CD4-positive, alpha-beta T cell treated with Interleukin-15 for 4 hours (primary cell): ENCODE data around the gene TMEM139.
"Not testable (repeated sequence)": the region's sequence is repeated elsewhere in the genome, so short reads cannot be mapped to it uniquely, and the experiment has no call there.

Source experiments
- DNase-seq: peaks from one replicate; pipeline ENCODE4 v3.0.0-alpha.2; 2020; ENCODE audit warnings: low spot score

The TMEM139 gene

DNA sequence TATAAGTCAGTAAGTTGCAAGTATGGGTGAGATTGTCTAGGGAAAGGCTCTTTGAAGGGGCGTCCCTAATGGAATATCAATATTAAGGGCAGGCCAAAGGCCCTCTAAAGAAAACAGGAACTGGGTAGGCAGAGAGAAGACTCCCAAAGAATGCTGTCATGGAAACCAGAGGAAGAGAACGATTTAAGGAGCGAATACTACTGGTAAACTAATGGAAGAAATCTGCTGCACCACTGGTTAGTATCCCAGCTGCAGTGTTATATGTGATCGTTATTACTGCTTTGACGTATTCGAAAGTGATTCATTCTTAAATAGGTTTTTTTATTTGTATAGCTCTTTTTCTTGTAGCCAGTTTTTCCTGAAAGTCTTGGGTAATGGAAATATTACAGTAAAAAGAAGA, 4.7 kb downstream of the TMEM139 start:
- DNase-seq: no peak

DNA sequence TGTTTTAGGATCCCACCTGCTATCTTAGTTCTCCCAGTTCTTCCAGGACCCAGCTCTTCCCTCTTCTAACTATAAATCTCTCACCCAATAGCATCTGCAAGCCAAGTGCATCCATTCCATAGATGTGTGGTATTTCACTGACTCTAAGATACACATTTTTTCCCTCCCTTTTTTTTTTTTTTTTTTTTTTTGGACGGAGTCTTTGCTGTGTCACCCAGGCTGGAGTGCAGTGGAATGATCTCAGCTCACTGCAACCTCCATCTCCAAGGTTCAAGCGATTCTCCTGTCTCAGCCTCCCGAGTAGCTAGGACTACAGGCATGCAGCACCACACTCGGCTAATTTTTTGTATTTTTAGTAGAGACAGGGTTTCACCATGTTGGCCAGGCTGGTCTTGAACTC, 5.1 kb downstream of the TMEM139 start:
- not testable (repeated sequence) for DNase-seq

DNA sequence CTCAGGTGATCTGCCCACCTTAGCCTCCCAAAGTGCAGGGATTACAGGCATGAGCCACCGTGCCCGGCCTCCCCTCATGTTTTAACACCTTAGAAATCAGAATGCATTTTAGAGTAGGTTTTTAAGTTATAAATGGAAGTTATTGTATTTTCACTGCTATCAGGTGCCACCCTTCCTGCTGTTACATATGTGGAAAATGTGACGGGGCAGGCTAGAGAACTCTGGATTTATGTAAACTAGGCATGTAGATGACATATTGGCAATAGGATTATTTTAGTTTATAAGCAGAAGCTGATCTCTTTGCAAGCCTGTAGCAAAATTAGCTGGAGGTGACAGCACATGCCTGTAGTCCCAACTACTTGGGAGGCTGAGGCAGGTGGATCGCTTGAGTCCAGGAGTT, 5.5 kb downstream of the TMEM139 start:
- DNase-seq: no peak

DNA sequence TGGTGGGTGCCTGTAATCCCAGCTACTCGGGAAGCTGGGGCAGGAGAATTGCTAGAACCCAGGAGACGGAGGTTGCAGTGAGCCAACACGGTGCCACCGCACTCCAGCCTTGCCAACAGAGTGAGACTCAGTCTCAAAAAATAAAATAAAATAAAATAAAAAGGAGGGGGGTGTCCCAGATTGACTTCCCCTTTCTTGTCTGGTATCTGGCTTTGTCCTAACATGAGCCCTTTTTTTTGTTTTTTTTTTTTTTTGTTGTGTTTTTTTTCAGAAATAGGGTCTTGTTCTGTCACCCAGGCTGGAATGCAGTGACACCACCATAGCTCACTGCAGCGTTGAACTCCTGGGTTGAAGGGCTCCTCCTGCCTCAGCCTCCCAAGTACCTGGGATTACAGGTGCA, 8.1 kb downstream of the TMEM139 start:
- no peak for DNase-seq

DNA sequence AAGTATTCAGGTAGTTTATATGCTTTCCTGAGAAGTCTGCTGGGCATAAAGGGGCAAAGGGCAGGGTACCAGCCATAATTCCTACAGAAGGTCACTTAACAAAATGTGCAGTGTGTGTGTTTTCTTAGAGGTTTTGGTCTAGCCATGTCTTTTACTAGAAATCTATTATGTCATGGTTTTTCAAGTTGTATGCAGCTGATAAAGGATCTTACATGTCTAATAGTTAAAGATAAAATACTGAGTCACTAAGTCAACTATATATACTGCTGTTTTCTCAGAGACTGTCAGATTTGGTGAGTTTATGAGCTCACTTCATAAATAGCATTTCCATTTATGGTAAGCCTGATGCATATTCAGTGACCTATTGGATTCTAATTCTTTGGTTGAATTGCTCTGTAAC, 11.1 kb downstream of the TMEM139 start:
- DNase-seq: peak; percentile 19

DNA sequence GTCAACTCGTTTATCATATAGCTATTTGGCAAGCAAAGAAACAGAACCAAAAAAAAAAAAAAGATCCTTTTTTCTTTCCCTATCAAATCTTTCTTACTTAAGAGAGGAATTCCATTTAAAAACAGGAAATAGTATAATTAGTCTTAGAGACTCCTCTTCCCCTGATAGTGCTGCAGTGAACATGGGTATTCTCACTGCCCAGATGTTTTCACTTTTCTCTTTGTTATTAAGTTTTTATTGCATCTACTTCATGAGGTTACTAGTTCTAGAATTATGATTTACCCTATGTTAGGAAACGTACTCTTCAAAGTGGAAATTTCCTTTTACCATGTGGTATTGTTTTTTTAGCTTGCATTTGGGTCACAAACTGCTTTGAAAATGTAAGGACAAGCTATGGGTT, 11.9 kb downstream of the TMEM139 start:
- no peak for DNase-seq

DNA sequence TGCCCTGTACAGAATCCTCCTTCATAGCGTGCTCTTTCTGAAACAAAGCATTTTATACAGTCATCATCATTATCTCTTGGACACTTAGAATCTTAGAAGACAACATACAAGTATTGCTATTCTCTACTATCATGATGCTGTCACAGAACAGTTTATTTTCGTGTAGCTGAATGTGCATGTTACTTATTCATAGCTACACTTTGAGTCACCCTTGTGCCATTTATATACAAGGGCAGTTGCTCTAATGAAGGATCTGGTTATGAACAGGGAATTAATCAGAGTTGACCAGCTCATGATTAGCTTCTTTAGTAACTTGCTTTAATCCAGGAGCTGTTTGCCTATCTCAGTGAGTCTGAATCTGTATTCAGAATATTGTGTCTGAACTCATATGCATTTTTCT, 14.6 kb downstream of the TMEM139 start:
- DNase-seq: no peak

DNA sequence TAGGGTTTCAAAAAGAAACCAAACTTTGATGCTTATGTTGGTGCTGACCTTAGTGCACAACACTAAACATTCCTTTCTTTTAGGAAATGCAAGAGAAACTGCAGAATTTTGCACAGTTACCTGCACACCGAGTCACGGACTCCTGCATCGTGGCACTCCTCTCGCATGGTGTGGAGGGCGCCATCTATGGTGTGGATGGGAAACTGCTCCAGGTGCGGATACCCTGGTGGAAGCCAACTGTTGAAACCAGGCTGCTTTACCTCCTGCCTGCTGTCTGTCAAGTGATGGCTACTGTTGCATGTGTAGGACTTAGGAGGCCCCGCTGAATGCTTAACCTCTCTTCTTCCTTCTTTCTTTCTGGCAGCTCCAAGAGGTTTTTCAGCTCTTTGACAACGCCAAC, 15.1 kb downstream of the TMEM139 start:
- DNase-seq: peak; percentile 78

DNA sequence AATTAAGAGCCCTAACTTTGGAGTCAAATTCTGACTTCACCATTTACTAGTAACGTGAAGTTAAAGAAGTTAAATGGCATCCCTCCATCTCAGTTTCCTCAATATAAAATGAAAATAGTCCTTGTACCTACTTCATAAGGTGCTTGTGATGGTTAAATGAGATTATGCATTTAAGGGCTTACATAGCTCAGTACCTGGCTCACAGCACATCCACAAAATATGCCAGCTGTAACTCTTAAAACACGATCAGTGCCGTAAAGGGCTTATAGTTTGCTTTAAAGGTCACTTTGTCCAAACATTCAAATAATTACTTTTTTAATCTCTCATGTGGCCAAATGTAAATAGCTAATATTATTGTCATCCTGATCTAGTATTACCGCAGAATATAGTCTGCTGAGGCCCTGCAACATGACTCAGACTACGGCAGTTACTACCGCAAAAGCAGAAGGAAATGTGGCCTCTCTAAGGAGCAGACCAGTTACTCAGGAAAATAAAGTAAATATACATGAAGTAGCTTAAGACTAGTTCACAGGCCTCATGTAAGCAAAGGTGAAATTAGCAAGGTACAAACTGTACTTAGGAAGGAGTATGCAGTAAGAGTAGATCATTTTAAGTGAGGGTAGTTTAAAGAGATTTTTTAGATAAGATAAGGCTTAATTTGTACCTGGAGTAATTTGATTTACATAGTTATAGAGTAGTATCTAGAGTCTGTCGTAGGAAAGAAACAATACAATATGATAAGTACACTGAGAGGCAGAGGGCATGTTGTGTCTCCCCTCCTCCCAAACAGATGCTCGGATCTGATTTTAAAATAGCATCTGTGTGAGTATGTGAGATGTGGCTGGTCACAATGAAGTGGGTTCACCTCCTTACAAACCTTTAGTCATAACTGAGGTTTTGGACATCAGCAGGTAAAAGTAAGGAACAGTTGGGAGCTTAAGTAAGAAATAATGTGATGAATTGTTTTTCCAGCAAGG, 16.5 kb downstream of the TMEM139 start:
- no peak for DNase-seq

DNA sequence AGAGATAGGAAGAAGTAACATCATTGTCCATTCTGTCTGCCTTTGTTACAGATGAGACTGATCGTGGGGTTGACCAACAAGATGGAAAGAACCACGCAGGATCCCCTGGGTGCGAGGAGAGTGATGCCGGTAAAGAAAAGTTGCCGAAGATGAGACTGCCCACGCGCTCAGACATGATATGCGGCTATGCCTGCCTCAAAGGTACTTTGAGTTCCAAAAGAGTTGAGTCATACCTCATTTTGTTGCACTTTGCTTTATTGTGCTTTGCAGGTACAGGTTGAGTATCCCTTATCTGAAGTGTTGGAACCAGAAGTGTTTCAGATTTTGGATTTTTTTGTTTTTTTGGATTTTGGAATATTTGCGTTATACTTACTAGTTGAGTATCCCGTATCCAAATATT, 19.0 kb downstream of the TMEM139 start:
- no peak for DNase-seq

DNA sequence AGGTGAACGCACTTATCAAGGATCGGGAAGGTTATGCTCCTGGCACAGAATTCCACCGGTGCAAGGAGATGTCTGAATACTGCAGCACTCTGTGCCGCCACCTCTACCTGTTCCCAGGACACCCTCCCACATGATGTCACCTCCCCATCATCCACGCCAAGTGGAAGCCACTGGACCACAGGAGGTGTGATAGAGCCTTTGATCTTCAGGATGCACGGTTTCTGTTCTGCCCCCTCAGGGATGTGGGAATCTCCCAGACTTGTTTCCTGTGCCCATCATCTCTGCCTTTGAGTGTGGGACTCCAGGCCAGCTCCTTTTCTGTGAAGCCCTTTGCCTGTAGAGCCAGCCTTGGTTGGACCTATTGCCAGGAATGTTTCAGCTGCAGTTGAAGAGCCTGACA, 20.2 kb downstream of the TMEM139 start:
- DNase-seq: no peak

DNA sequence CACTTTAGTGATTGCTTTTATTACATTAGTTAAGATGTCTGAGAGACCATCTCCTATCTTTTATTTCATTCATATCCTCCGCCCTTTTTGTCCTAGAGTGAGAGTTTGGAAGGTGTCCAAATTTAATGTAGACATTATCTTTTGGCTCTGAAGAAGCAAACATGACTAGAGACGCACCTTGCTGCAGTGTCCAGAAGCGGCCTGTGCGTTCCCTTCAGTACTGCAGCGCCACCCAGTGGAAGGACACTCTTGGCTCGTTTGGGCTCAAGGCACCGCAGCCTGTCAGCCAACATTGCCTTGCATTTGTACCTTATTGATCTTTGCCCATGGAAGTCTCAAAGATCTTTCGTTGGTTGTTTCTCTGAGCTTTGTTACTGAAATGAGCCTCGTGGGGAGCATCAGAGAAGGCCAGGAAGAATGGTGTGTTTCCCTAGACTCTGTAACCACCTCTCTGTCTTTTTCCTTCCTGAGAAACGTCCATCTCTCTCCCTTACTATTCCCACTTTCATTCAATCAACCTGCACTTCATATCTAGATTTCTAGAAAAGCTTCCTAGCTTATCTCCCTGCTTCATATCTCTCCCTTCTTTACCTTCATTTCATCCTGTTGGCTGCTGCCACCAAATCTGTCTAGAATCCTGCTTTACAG, 20.8 kb downstream of the TMEM139 start:
- peak; percentile 72 for DNase-seq

DNA sequence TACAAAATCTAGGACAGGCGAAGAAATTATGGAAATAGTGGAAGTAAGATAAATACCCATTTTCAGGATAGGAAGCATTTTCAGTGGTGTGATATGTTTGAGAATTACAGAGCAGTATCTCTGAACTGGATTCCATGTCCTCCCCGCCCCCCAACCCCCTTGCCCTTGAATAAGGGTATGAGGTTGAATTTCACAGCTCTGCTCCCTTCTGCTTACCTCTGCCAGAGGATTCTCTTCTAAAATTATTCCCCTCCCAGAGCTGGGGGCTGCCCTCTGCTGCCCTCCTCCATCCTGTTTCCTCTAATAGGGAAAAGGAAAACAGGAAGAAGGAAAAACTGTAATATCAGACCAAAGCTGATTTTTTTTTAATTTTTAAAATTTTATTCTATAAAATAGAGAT, 23.9 kb downstream of the TMEM139 start:
- DNase-seq: no peak

DNA sequence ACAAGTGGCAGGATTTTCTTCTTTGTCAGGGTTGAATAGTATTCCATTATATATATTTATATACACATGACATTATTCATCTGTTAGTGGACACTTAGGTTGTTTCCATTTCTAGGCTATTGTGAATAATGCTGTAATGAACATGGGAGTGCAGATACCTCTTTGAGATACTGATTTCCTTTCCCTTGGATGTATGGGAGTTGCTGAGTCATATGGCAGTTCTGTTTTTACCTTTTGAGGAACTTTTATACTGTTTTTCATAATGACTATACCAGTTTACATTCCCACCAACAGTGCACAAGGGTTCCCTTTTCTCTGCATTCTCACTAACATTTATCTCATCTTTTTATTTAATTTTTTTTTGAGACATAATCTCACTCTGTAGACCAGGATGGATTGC, 29.4 kb downstream of the TMEM139 start:
- no peak for DNase-seq

DNA sequence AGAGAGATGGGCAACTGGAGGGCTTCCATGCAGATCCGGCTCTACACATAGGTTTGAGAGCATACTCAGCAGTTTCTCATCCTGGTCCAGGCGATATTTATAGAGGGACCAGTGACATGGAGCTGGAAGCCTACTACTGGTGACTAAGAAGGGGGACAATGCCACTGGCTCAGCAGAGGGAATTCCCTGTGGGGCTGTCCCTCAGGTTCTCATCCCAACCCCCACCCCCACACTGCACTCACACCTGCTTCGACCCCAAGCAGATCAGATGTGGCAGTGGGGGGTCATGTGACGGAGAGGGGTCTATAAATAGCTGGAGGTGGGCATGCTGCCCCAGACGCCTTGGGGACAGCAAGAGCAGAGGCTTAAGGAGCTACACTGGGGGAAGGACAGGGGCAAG, 31.0 kb downstream of the TMEM139 start, which contains the start of gene CLCN1:
TSS of gene CLCN1 (plus strand) at position 336 of the 400 bp plus-strand sequence. CDS start 102 bp downstream, outside the sequence.
- no peak for DNase-seq

DNA sequence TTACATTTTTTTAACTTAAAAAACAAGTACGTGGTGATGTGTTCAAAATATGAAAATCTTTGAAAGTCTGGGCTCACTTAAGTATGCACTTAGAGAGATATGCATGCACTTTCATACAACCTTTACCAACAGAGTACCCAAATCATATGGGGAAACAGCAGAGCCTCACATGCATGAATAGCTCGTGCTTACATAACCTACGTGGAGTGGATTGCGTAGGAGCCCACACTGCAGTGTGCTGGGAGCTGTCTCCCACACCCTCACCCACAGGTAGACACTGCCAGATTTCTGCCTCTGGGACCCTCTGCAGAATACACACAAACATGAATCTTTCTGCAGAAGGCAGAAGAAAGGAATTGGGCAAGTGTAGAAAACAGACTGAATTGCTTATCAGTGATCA, 31.7 kb downstream of the TMEM139 start:
- no peak for DNase-seq

DNA sequence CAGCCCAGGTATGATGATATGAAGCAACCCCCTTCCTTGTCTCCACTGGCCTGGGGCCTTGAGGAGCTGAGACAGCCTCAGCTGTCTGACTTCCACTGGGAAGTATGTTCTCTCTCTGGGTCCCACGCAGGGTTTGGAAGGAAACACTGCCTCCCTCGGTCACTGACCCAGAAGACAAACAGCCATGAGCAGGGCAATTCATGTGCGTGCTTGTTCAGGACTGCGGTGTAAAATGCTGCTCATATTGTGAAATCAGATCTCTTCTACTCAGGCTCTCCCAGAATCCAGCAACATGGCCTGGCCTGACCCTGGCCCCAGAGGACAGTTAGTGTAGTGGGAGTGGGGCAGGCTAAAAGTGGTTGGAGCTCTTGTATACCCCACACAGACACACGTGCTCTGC, 33.9 kb downstream of the TMEM139 start:
- DNase-seq: no peak

DNA sequence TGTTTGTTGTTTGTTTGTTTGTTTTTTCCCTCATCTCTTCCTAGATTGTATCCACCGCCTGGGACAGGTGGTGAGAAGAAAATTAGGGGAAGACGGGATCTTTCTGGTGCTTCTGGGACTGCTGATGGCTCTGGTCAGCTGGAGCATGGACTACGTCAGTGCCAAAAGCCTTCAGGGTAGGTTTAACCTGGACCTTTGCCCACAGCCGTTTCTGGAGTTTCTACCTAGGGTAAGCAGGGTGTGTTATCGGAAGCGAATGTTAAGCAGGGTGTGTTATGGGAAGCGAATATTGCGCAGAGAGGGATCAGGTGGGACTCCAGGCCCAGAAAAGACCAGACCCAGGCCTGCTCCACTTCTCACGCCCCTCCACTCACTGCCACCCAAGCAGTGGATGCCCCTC, 35.9 kb downstream of the TMEM139 start:
- no peak for DNase-seq

DNA sequence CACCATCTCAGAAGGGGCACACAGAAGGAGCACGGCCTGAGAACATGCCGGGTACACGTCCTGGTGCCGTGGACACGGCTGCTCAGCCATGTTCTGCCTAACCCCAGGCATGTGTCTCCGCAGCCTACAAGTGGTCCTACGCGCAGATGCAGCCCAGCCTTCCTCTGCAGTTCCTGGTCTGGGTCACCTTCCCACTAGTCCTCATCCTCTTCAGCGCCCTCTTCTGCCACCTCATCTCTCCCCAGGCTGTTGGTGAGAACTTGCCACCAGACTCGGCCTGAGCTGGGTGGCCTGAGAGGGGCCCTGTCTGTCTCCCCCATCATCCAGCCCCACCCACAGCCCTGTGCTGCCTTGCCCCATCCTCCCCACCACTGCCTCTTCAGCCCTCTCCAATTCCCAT, 36.5 kb downstream of the TMEM139 start:
- no peak for DNase-seq

DNA sequence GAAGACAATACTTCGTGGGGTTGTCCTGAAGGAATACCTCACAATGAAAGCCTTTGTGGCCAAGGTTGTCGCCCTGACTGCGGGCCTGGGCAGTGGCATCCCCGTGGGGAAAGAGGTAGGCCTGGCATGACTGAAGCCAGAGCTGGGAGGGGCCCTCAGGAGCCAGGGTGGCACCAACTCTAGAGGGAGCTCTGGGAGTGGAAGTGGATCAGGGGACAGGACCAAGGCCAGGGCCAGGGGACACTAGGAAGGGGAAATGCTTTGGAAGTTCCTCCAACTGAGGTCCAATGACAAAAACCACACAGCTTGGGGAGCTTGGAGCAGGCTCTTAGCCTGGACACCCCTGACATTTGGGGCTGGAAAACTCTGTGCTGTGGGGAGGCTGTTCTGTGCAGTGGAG, 37.0 kb downstream of the TMEM139 start:
- DNase-seq: no peak

DNA sequence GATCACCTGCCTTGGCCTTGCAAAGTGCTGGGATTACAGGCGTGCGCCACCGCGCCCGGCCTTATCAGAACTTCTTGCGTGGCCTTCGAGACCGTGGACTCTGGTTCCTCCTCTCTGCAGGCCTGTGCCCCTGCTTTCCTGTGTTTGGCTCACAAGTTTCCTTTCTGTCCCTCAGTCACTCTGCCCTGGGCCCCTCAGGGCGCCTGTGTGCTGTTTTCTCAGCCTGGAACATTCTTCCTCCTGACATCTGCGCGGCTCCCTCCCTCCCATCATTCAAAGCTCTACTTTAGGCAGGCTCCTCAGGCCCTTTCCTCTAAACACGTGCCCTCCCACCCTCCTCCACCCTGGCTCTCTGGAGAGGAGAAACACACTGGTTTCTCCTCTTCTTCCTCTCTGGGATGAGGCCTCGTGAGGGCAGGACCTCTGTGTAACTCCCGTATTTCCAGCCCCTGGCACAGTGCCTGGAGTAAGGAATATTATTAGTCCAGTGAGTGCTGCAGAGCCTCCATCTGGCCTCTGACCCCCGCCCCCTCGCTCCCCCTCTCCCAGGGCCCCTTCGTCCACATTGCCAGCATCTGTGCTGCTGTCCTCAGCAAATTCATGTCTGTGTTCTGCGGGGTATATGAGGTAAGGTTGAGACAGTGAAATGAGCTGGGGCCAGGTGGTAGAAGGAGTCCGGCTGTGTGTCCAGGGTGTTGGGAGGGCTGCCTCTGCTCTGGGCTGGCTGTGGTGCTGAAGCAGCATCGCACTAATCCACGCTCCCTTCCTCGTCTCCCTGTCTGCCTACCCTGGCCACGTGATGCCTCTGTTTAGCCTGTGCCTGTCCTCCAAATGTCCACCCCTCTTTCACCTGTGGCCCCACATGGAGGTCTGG, 38.2 kb downstream of the TMEM139 start:
- no peak for DNase-seq

DNA sequence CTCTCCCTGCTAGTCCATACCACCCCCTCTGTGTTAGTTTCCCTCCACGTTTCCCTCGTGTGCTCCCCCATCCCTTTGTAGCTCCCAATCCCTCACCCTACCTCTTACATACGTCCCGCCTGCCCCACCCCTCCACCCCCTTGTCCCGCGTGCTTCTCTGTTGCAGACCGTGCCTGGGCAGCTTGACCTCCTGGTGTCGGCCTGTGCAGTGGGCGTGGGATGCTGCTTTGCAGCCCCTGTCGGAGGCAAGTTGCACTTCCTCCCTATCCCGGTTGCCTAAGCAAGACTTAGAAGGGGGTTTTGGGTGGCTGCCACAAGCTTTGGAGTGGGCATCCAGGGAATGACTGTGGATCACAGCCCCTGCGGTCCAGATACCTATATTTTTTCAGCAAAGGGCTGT, 38.9 kb downstream of the TMEM139 start:
- no peak for DNase-seq
